ENCODE measurements around the gene CEP63.

Gene CEP63

DNA sequence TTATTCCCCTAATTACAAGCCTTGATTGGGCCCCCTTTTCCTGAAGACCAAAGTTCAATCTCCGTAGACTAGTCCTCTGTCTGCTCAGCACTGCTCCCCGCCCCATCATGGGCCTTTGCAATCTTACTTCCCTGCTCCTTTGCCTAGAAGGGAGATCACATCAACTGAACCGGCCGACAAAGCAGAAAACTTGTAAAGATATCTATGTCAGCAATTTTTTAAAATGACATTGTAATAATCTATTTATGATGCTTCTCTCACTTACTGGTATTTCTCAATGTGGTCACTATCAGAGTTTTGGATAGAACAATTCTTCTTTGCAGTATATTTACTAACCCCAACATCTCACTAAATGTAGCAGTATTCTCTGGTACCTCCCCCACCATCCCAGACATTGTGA, 17.3 kb upstream of the CEP63 start:
- no peak for DNase-seq (ENCODE audit: low spot score)

DNA sequence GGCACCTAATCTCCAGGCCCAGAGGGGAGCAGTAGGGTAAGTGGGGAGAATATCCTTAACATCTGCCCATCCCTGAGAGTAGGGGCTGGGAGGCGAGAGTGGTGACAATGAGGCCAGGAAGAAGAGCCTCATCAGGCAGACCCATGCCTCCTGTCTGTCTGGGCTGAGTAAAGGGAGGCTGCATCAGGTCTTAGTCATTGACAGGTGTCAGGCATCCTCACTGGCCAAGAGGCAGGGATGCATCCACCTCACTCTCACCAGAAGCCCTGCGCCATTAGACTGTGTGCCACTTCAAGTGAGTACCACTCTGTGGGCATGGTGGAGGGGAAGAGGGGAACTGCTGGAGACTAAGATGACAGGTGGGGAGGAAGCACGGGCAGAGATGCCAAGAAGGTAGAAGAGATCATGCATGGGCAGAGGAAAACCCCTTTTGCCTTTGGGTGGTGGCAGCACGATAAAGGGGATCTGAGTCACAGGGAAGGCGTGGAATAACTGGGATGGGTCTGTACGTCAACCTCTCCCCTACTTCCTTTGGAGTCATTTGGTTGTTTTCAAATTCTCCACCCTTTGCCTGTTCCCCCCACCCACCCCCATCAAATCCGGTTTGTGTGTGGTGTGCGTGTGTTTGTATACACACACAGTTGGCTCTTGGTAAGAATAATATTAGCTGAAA, 14.2 kb upstream of the CEP63 start:
- no peak for DNase-seq (ENCODE audit: low spot score)

DNA sequence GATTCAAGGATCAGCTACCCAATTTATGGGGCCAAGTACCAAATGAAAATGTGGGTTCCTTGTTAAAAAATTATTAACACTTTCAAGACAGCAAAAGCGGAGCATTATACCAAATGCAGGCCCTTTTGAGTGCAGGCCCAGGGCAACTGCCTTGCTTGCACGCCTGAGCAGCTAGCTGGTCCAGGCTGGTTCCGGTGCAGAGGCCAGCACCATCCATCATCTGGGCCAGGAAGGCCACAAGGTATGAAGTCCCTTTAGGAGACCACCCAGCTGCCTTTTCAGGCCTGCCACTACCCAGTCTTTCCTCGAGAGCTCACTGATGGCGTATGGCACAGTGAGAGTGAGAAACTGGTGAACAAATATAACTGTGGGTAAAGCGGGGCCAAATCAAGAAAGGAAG, 13.0 kb upstream of the CEP63 start:
- no peak for DNase-seq (ENCODE audit: low spot score)

DNA sequence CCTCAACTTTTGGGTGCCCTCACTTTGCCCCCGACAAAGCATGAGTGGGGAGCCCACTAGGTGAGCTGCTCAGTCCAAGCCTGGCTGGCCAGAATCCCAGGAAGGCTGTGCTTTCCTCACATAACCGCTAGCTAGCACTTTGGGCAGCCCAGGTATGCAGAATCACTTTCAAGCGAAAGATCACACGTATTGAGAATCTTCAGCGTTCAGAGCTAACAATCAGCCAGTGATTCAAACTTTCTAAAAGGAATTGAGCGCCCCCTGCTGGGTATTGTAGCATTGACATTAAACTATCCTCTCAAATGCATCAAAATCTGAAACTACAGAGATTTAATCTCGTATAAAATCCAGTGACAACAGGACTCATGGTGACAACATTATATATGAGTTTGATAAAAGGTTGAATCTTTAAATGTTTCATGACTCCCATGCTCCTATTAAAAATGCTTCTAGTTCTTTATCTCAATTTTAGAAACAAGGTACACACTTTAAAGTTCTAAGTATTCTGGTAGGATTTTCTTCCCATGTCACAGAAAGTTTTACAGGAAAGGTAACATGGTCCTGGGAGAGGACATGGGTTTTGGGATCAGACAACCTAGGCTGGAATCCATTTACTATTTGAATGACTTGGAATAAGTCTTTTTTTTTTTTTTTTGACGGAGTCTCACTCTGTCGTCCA, 11.8 kb upstream of the CEP63 start:
- DNase-seq (ENCODE audit: low spot score) = peak; percentile 88

DNA sequence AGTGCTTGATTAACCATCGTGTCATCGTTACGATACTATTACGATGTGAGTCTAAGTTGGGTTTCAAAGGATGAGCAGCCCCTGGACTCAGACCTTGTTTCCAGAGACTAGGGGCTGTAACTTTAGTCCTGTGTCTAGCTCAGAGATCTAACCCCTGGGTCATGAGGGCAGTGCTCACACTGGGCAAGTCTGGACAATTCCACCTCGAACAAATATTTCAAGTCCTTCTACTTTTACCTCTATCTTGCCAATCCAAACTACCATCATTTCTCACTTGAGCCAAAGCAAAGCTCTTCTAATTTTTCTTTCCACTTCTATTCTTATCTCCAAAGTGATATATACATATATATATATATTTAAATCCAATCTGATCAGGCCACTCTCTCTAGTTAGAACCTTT, 10.9 kb upstream of the CEP63 start:
- no peak for DNase-seq (ENCODE audit: low spot score)

DNA sequence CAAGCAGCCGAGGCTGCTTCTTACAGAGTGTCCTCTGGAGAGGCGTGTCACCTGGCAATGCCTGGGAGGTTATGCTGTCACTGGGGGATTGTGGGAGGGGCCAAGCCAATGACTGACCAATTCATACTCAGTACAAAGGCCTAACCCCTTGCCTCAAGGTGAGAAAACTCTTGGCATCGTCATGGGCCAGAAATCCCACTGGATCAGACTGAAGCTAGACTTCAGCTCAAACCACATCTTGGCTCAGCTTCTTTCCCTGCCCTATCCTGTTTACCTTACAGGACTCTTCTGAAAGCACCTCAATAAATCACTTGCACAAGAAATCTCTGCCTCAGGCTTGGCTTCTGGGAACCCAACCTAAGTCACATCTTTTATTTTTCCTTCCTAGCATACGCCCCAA, 9.6 kb upstream of the CEP63 start:
- DNase-seq (ENCODE audit: low spot score) = no peak

DNA sequence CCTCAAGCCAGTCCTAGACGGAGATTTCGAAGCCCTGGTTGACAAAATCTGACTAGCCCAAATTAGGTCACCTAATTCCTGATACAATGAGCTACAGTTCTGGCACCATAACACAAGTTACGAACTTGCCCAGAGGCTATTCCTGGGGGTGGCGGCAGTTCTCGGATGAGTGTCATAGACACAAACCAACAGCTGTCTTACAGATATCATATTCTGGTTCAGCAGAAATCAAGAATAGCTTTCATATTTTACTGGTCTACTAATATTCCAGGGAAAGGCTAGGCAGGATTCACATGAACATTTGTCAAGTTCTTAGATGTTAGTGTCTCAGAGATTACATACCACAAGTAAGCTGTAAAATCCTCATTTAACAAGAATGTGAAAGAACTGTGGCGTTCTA, 8.9 kb upstream of the CEP63 start:
- no peak for DNase-seq (ENCODE audit: low spot score)

DNA sequence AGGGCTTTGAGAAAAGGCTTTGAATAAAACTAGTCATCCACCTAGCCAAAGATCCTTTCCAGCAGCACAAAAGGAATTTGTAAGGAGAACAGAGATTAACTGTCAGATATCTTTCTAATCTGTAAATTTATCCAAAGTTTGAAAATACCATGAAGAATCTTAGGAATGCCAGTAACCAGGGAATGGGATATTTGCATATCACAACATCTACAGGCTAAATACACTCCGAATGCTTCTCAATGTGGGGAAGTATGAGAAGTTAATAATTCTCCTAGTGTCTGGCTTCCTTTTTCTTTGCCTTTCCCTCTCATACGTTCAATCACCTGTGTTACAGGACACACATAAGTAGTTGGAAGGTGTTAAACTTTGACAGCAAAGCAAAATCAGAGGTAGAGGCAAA, 7.9 kb upstream of the CEP63 start:
- DNase-seq (ENCODE audit: low spot score) = no peak

DNA sequence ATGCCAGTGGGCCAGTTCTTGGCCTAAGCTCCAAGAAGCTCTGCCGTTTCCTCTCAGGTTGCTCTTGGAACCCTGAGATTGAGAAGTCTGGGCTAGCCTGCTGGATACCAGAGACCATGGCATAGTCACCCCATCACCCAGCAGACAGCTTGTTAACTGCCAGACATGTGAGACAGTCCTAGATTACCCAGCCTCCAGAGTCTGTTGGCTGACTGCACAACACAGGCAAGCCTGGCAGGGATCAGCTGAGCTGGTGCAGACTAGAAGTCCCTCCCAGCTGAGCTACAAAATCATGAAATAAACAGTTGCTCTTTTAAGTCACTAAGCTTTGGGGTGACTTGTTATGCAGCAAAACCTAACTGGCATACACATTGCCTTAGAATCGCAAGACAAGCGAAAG, 5.3 kb upstream of the CEP63 start:
- DNase-seq (ENCODE audit: low spot score) = no peak

DNA sequence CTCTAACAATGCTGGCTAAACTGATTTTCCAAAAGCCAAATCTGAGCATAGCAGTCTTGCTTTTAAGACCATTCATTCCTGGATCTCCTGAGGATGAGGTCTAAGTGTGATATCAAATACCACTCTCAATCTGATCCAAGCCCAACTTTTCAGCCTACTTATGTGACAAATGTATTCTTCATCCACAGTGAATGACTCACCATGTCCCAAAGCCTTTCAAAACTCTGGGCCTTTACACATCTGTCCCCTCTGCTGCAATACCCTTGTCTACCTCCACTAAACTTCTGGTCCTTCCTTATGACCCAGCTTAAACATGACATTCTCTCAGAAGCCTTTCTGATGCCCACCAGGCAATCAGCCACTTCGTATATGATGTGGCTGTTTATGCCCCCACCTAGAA, 4.7 kb upstream of the CEP63 start:
- DNase-seq (ENCODE audit: low spot score) = peak; percentile 20

DNA sequence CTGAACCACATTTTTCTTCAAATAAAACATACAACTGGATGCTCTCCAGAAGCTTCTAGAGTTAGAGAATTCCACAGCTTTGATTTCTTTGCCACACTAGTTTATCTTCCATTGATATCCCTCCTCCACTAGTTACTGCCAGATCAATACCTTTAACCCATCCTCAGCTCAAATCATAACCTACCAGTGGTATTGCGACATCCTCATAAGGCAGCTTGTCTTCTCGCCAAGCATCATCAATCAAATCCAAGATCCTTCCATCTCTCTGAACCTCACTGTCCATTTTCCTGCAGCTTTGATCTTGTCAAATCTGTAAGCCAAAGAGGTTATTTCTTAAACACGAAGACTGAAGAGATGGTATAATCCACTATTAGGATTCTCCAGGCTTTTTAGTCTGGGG, 3.2 kb upstream of the CEP63 start:
- no peak for DNase-seq (ENCODE audit: low spot score)

DNA sequence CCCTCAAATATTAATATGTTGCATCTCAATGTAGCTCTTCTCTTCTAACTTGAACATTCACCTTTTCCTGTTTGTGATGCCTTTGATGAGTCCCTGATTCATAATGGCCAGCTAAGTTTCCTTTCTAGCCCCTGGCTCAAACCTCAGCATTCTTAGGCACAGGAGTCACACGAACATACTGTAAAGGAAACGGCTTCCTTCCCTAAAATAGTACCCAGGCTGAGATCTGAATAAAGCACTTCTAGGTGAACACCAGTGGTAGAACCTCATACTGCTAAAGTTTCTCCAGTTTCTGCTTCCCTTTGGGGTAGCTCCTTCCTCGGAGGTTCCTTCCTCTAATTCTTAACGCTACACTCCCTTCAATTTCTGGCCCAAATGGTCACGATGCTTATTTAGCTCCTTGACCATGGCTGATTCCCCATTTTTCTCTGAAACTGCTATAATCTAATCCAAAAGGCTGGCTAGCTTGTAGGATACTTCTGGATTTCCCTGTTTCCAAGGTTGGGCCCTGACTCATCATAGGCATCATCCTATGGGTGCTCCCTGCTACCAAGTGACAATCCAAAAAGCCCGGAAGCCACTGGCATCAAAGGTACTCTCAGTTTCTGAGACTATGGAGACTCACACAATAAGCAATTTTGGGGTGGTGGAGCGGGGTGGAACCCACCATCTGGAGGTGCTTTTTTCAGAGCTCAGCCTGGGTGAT, 2.5 kb upstream of the CEP63 start:
- no peak for DNase-seq (ENCODE audit: low spot score)

DNA sequence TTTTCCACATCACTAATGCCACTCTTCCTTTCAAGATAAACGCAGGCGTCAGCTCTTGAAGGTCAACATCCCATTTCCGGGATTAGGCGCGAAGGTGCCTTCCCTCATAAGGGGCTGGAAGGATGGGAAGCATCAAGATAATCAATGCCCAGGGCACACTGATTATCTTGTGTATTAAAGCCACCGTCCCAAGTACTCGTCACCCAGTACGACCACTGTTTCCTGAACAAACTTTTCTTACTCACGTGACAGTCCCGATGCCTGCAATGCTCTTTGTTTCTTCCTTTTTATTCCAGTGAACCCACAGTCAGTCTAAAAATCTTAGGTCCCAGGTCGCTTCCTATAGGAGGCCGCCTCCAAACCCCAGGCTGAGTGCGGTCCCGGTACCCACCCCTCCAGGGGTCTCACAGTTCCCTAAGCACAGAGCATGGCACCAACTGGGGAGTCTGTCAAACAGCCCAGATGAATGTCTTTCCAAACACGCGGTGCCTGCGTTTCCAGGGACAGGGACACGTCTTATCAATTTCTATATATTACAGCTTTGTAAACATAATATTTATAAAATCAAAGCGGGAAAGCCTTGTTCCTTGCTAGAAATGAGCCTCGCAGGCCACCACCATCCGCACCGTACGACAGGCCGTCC, 661 bp upstream of the CEP63 start:
- DNase-seq (ENCODE audit: low spot score) = peak; percentile 65

DNA sequence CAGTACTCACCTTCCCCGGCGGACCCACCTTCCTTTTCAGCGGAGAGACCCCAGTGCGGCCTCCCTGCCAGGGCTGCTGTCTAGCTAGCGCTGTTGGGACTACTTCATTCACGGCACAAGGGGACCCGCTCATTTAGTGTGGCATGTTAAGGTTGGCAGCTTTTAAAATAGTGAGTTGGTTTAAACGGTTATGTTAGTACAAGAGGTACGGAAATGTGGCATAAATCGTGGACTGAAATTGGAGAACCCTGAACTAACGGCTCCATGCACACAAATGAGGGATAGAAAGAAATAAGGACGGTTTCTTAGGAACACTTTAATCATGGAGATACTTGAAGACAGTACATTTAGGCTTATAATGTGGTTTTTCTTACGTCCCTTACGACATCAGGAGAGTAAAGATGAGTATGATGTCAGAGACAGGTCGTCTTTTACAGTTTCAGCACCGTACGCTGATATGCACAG, 752 bp downstream of the CEP63 start:
- DNase-seq (ENCODE audit: low spot score) = peak; percentile 72

DNA sequence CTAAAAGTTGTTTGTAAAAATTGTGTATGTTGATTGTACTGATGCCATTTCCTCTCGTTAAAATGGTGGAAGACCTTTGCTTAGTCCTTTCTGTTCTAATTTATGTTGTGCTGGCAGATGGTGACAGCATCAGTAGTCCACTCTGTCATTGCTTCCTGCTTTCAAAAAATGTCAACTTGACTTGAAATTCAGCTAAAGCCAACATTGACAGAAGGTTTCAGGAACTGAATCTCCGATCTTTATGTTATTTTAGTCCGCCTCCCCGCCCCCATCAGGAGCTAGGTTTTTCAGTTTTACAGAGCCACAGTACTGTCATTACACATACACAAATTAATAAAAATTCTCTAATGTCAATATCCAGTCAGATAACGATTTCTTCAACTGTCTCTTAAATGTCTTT, 1.5 kb downstream of the CEP63 start:
- peak; percentile 77 for DNase-seq (ENCODE audit: low spot score)

DNA sequence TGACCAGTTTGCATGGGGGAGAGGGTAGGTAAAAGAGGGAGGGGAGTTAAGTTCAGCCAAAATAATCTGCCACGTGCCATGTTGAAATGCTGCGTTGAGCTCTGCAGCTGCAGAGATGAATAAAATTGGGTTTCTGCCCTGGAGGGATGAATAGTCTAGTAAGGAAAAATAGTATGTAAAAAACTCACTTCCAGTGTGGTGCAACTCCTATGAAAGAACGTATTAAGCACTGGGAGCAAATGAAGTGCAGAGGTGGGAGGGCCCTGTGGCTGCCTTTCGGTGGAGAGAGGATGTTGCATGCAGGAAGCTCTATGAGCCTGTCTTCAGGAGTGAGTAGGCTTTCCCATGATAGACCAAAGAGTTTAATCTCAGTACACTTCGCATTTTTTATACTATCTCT, 8.6 kb downstream of the CEP63 start:
- DNase-seq (ENCODE audit: low spot score) = no peak

DNA sequence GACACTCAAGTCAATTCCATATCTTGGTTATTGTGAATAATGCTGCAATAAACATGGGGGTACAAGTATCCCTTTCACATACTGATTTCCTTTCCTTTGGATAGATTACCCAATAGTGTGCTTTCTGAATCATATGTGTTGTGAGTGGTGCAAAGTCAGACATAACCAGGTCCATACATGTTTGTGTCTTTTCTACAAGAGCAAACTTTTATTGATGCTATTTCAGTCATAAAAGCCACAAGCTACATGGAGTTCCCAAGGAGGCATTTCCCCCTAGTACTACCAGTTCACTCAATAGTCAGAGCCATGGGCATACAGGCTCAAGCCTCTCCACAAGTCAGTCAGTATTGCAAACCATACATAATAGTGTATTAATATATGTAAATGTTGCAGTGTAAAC, 10.1 kb downstream of the CEP63 start:
- DNase-seq (ENCODE audit: low spot score) = no peak

DNA sequence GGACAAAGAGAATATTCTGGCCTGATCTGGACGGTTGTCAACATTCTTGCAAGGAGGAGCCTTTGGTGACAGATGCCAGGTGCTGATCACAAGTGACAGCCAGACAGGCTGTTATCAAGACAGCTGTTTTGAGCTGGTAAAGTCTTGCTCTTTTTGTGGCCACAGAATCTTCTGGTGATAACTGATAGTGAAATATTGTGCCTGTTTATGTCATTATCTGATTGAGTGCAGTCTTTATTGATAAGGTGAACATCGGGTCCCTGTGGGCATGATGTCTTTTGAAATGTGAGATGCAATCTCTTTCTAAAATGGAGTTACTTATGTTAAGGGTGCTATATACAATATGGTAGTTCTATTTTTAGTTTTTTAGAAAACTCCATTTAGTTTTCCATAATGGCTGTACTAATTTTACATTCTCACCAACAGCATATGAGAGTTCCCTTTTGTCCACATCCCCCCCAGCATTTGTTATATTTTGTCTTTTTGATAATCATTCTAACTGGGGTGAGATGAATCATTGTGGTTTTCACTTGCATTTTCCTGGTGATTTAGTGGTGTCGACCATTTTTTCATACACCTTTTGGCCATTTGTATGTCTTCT, 10.7 kb downstream of the CEP63 start:
- DNase-seq (ENCODE audit: low spot score) = no peak

DNA sequence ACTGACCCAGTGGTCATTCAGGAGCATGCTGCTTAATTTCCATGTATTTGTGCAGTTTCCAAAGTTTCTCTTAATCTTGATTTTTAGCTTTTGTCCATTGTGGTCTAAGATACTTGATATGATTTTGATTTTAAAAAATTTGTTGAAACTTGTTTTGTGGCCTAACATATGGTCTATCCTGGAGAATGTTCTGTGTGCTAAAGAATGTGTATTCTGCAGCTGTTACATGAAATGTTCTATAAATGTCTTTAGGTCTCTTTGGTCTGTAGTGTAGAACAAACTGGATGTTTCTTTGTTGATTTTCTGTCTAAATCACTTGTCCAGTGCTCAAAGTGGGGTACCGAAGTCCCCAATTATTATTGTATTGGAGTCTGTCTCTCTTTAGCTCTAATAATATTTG, 17.4 kb downstream of the CEP63 start:
- no peak for DNase-seq (ENCODE audit: low spot score)

DNA sequence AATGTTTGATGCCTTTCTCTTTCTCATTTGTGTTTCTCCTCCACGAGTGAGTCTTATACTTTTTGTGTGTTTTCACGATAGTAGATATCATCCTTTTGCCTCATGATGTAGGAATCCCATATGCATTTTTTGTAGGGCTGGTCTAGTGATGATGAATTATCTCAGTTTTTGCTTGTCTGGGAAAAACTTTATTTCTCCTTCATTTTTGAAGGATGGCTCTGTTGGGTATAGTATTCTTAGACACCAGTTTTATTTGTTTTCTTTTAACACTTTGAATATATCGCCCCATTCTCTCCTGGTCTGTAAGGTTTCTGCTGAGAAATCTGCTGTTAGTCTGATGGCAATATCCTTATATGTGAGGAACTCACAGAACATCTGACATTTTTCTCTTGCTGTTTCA, 18.3 kb downstream of the CEP63 start:
- DNase-seq (ENCODE audit: low spot score) = no peak

DNA sequence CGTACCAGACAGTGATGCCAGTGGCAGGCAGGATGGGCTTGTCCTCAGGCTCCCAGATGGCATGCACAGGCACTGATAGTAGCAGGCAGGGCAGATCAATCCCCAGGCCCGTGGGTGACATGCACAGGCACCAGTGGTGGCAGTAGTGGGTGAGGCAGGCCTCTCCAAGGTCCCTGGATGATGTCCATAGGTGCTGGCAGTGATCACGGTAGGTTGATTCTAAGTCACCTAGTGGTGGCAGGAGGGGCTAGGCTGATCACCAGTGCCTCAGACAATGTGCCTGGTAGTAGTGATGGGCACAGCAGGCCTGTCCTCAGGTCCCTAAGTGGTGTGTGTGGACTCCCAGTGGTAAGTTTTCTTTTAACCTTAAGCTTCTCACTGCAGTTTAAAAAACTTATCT, 19.6 kb downstream of the CEP63 start:
- no peak for DNase-seq (ENCODE audit: low spot score)

DNA sequence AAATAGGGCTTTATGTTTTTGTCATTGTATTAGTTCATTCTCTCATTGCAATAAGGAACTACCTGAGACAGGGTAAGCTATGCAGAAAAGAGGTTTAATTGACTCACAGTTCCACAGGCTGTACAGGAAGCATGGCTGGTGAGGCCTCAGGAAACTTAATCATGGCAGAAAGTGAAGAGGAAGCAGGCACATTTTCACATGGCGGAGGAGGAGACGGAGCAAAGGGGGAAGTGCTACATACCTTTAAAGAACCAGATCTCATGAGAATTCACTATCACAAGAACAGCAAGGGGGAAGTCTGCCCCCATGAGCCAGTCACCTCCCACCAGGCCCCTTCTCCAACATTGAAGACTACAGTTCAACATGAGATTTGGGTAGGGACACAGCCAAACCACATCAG, 25.6 kb downstream of the CEP63 start:
- no peak for DNase-seq (ENCODE audit: low spot score)

DNA sequence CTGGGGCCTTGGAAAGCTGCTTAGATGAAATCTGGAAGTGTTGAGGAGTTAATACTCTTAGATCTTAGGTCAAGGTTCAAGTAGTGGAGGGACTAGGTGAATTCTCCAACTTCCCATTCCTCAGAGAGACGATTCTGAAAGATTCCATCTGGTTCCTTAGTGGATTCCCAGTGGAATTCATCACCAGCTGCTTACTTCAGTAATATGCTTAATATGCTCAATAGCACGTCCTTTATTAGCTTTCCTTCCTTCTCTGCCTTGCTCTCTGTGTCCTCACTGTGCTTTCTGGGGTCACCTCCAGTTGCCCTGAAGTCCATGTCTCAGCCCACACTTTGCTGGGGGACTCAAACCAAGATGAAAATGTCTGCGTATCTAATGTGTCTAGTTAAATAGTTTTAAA, 31.0 kb downstream of the CEP63 start:
- no peak for DNase-seq (ENCODE audit: low spot score)

Measured in NAMALWA (cell line).